Measurements from ENCODE around the gene TMEM72. TPM values are rescaled to one million over a fixed set of nuclear protein-coding genes. Genes with fewer than 3 reads are reported as not detected.

TMEM72 gene
- total RNA-seq, 1 experiment from 2014 or later, result not detected

GRCh38 chr10:44977287-44978212 is 66.4 kb downstream of the TMEM72 start:
- Histone ChIP-seq H2BK20ac (ENCODE audit: low read depth, low read length, poor library complexity, severe bottlenecking) (no peak overlapping the region), H3K4me1 (ENCODE audit: insufficient read depth, low read length) (peaks cover 16% of the 10 kb centered on the region), H3K18ac (ENCODE audit: insufficient read length, low read depth, low read length) (no peak overlapping the region), H2BK120ac (ENCODE audit: low read depth, low read length, poor library complexity, severe bottlenecking) (no peak overlapping the region), H3K4ac (ENCODE audit: low read depth, low read length) (no peak overlapping the region), H3K9ac (ENCODE audit: extremely low read depth, insufficient read length, low read length) (no peak overlapping the region), H4K8ac (replicated peaks; ENCODE audit: insufficient read length, low read depth, low read length) (no peak overlapping the region), H4K91ac (ENCODE audit: insufficient read length, low read depth, low read length) (no peak overlapping the region), H3T11ph (ENCODE audit: low read length) (no peak overlapping the region), H3K9me3 (ENCODE audit: control insufficient read depth, low read depth, low read length) (no peaks in the 10 kb centered on the region), H3K79me1 (ENCODE audit: insufficient read depth, low read depth, low read length, poor library complexity, severe bottlenecking) (no peaks in the 10 kb centered on the region), H3K79me2 (ENCODE audit: insufficient read depth, low read length) (no peaks in the 10 kb centered on the region), H3K27ac (ENCODE audit: insufficient read length, low read depth, low read length) (no peak overlapping the region), H3K4me2 (ENCODE audit: insufficient read depth, insufficient read length, low read length) (no peak overlapping the region), H2BK12ac (ENCODE audit: insufficient read length, low read depth, low read length) (no peak overlapping the region), H2AK5ac (ENCODE audit: insufficient read length, low read length) (no peak overlapping the region), H3K23ac (ENCODE audit: insufficient read length, low read depth, low read length) (no peak overlapping the region), H4K5ac (ENCODE audit: insufficient read length, low read depth, low read length) (no peak overlapping the region), H3K14ac (ENCODE audit: insufficient read depth, low read length) (no peak overlapping the region; the same call in 1 of the 2 replicates), H3K56ac (ENCODE audit: insufficient read length, low read depth, low read length) (no peak overlapping the region), H2AFZ (ENCODE audit: low read length) (no peak overlapping the region), H3K23me2 (ENCODE audit: insufficient read length, low read depth, low read length, poor library complexity, severe bottlenecking) (peaks cover 4% of the 10 kb centered on the region), H2BK15ac (ENCODE audit: low read depth, low read length) (no peak overlapping the region), H4K20me1 (ENCODE audit: control insufficient read depth, insufficient read depth, insufficient read length) (no peaks in the 10 kb centered on the region), H2BK5ac (ENCODE audit: insufficient read length, low read length) (no peak overlapping the region), H3K27me3 (ENCODE audit: insufficient read depth, low read length) (no peaks in the 10 kb centered on the region)
- Mint-ChIP-seq H3K4me1 (peaks cover 69 to 72% of the 10 kb centered on the region in 2 experiments), H3K4me3 (no peak overlapping the region), H3K9me3 (no peaks in the 10 kb centered on the region), H3K27me3 (ENCODE audit: low read depth) (peaks cover 7% of the 10 kb centered on the region), H3K36me3 (ENCODE audit: insufficient read depth in 1 of 3, low read depth in 3 of 3) (peaks cover 0 to 3% (median 0%) of the 10 kb centered on the region in 3 experiments; a peak in 1 of 7 replicates), H3K27ac (no peak overlapping the region)
- no peak for DNase-seq
- no CpG with 5 or more reads among the region's 25 CpGs for WGBS (ENCODE audit: extremely low coverage, insufficient read length, low lambda C conversion rate)
- TF ChIP-seq CTCF (conservative IDR thresholded peaks at IDR 0.05), result 0 out of 3 replicates have a peak, but pooled peaks have one; percentile 12

All from H9 (cell line).